Mammary epithelial cell (primary cell): Measurements from ENCODE around the gene SLC30A3.

Experiments
- CTCF ChIP-seq, 2 donors: IDR thresholded peaks in 1 of 2; conservative IDR thresholded peaks in 1 of 2; 2 replicates each; pipeline ENCODE4 v1.5.1; 2011 to 2012; ENCODE audit warnings: inconsistent platforms in 2 of 2, low read length in 2 of 2, mild to moderate bottlenecking in 2 of 2, control low read depth in 1 of 2, low read depth in 1 of 2; ENCODE audit not compliant: insufficient read depth in 1 of 2; ENCODE audit errors: extremely low read depth in 1 of 2
- EZH2 ChIP-seq: IDR thresholded peaks from 2 replicates; pipeline ENCODE4 v1.6.1; 2012; ENCODE audit warnings: low read length, inconsistent platforms, borderline replicate concordance

GRCh38 chr2:27218614-27219013, 44.2 kb downstream of the SLC30A3 start:
- no peak for TF ChIP-seq CTCF (conservative IDR thresholded peaks at IDR 0.05 in 1 of 2, IDR thresholded peaks at IDR 0.05 in 1 of 2; ENCODE audit: extremely low read depth in 1 of 2, insufficient read depth in 1 of 2, low read depth in 1 of 2, low read length in 2 of 2)
- no peak for TF ChIP-seq EZH2
